GM21723 (cell line): ENCODE data around the gene SPDYE4.
"Not testable (repeated sequence)": the region's sequence is repeated elsewhere in the genome, so short reads cannot be mapped to it uniquely, and the experiment has no call there.

Source experiments
- ATAC-seq: cut with Tn5 transposase; IDR thresholded peaks from one replicate; pipeline ENCODE4 v1.9.1; 2021; ENCODE audit warnings: mild to moderate bottlenecking, moderate library complexity; ENCODE audit not compliant: unreplicated experiment

Gene SPDYE4, protein sequence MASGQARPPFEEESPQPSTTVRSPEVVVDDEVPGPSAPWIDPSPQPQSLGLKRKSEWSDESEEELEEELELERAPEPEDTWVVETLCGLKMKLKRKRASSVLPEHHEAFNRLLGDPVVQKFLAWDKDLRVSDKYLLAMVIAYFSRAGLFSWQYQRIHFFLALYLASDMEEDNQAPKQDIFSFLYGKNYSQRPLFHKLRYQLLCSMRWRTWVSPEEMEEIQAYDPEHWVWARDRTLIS

DNA sequence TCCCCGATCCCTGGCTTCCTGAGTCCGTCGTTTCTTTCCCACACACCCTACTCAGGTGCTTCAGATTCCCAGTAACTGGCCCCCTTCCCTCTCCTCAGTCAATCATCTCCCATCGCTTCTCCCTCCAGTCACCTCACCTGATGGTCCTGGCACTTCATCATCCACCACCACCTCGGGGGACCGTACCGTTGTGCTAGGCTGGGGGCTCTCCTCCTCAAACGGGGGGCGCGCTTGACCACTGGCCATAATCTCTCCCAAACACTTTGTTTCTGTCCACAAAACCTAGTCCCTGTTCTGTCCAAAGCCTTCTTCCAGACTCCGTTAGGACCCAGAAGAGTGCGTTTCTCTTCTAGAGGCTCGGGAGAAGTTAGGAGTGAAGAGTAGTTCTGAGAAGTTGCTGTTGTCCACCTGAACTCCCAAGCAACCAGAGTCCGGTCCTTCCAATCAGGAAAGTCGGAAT lies at the start of gene SPDYE4:
Gene SPDYE4 (minus strand): TSS at position 410 of the 460 bp plus-strand sequence. CDS start 164 bp downstream, at position 246.
- no peak for ATAC-seq

- peak; percentile 85 for ATAC-seq
Measured at GRCh38 chr17:8806926-8807550, 48.7 kb upstream of the SPDYE4 start.

DNA sequence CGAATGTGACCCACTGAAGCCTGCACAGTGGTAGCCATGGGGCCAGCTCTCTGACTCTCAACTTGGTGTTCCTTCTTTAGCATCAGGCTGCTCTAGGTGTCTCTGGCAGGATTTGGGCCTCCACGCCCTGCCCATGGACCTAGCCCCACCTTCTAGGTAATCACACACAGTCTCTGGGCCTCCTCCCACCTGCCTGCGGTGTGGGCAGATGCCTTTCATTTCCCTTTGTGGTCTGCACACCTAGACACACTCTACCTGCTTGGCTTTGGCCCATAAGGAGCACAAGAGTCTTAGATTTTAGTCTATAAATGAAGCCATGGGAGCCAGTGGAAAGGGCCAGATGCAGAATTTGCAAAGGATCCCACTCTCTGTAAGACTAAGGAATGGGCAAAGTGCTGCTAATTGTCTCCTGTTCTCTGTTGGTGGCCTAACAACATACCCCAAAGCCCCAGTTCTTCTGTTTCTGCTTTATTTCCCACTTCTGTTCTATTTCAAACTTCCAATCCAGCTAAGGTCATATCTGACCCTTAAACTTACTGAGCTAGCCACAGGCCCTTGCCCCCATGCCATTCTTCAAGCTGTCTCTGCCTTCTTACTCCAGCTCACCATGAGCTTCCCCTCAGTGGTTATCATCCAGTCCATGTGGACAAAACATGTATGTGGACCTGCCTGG lies 48.0 kb upstream of the SPDYE4 start:
- ATAC-seq, result no peak

GRCh38 chr17:8805396-8805795 lies 47.0 kb upstream of the SPDYE4 start:
- not testable (repeated sequence) for ATAC-seq

DNA sequence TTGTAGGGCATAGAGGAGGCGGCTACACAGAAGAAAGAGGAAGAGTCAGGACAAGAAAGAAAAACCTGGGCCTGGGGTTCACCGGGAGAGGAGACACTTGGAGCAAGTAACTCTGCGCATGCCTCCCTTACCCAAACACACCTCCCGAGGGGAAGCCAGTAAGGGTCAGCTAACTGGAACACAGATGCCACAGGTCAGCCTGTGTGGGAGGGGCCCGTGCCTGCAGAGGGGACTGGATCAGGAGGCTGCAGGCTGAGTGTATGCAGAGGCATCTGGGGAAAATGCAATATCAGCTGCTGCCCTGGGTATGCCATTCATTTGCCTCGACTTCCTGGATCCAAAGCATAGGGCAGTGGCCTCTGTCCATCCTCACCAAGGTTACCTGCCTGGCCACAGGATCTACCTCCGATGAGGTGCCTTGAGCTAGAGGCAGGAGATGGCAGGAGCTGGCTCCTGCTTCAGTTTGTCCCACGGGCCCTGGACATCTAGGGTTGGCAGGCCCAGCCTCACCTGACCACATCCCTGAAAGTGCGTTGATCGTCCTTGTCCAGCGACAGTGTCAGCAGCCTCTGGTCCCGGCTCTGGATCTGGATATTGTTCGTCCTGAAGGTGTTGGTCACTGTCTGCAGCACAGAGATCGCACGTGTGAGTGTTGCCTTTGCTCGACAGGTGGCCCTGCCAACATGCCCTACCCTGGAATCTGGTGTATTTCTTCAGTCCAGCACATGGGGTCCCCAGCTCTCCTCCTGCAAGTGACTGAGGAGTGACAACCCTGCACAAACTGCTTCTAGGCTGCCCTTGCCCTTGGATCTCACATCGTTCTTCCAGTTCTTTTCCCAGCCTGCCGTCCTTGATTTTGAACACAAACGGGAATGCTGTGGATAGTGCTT lies 45.4 kb upstream of the SPDYE4 start:
- no peak for ATAC-seq

DNA sequence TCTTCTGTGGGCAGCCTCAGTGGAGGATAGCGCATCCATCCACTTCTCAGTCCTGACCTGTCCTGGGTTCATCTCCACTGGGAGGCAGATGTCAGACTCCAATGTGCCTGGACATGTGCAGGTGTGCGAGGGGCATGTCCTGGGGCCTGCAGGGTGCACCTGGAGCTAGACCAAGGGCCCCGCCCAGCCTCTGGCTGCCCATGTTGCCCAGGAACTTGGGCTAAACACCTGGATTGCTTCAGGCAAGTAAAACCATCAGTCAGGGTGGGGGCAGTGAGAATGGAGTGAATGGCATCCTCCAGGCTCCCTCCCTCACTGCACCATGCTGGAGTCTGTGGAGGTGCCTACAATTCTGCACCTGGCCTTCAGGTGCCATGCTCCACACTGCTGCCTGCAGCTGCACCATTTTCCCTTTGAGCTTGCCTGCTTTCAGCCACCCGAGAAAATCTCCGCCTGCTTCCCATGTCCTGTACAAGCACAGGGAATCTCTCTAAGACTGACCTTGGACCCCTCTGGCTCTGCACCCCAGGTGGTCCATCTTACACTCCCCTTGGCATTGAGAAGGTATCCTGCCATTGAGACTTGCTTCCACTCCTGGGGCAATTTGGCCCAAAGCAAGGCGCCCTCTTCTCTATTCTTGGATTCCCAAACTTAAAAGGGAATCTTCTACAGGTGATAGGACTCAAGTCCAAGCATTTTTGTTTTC lies 42.9 kb upstream of the SPDYE4 start:
- ATAC-seq, result no peak

DNA sequence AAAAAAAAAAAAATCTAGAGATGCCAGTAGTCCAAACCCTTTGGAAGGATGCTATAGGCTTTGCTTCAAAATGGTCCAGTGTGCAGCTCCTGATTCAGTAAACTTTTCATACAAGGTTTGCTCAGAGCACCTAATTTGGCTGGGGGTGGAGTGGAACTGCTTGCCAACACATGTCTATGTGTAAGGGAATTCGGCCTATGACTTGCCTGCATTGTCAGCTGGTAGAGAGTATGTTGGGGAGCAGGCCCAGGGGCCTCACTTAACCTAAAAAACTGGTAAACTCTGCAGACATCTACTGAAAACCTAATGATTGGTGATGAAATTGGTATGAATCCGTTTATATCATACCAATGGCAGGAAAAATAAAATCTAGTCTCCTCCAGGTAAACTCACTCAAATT lies 42.3 kb upstream of the SPDYE4 start:
- ATAC-seq, result no peak

- no peak for ATAC-seq
Measured at GRCh38 chr17:8799570-8800212, 41.3 kb upstream of the SPDYE4 start.

DNA sequence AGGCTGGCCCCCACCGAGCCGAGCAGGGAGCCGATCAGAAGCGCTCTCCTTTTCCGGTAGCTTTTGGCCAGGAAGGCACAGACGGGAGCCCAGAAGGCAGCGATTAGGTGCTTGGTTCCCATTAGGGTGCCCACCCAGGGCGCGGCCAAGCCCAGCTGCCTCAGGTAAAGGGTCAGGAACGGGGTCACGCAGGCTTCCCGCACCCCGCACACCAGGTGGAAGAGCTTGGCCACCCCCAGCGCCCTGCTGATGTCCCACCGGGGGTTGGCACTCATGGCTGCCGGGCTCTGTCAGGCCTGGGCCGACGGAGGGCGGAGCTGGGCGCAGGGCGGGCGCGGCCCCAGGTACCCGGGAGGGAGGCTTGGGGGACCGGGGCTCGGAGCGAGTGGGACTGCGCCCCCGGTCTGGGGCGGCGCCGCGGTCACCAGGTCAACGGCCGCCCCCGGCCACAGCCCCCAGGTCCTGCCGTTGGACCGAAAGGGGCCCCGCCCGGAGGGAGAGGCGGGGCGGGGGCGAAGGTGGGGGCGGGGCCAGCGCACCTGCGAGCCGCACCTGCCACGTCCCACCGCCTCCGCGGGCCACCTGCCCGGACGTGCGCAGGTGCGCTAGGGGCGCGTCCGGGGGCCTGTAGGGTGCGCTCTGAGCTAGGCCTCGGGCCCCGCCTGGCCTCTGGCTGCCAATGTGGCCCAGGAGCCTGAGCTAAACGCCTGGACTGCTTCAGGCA lies 40.7 kb upstream of the SPDYE4 start, which contains the start of gene MFSD6L:
Gene MFSD6L (minus strand): TSS at position 520 of the 724 bp plus-strand sequence. CDS start 245 bp downstream, at position 275.
- ATAC-seq, result no peak

GRCh38 chr17:8798176-8798845 lies 40.0 kb upstream of the SPDYE4 start:
- no peak for ATAC-seq

GRCh38 chr17:8797621-8798175 lies 39.4 kb upstream of the SPDYE4 start:
- no peak for ATAC-seq

- no peak for ATAC-seq
Measured at GRCh38 chr17:8794636-8795035, 36.3 kb upstream of the SPDYE4 start.

DNA sequence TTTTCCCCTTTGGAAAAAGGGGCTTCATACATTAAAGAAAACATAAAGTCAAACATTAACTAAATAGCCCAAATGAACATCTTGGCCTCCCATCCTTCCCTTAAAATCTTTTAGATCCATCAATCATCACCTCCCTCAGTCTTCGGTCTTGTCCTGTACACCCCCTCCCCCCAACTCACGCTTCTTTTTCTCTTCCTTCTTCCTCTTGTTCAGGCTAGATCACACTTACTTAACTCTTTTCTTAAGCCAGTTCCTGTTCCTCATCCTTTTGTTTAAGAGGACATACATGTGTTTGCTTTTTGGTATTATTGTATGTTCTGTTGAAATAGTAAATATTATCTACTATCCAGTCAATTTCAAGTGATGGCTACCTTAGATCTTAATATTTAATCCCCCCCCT lies 35.3 kb upstream of the SPDYE4 start:
- ATAC-seq, result no peak

DNA sequence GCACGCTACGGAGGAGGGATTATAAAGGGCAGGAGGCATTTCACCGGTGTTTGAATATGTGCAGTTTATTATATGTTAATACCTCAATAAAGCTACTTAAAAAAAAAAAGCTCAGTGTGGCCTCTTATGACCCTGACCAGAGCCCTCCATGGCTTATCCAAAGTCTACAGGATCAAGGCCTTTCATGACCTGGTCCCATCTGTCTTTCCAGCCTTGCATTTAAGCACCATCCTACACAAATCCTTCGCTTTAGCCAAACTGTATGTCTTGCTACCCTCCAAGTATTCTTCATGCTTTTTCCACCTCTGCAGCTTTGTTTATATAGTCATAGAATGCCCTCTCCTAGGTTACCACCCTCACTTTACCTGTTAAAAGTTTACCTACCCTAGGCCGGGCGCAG lies 34.3 kb upstream of the SPDYE4 start:
- no peak for ATAC-seq

DNA sequence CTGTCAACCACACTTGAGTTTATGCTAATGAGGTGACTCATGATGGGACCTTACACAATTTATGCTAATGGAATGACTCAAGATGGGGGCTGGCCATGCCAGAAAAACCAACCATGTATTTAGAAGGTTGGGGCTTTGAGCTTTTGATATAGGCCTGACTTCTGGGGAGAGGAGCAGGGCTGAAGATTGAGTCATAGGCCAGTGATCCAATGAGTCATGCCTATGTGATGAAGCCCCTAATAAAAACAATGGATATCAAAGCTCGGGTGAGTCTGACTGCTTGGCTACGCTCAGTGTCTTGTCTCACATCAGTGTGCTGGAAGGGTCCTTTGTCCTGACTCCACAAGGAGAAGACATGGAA lies 33.5 kb upstream of the SPDYE4 start:
- no peak for ATAC-seq

DNA sequence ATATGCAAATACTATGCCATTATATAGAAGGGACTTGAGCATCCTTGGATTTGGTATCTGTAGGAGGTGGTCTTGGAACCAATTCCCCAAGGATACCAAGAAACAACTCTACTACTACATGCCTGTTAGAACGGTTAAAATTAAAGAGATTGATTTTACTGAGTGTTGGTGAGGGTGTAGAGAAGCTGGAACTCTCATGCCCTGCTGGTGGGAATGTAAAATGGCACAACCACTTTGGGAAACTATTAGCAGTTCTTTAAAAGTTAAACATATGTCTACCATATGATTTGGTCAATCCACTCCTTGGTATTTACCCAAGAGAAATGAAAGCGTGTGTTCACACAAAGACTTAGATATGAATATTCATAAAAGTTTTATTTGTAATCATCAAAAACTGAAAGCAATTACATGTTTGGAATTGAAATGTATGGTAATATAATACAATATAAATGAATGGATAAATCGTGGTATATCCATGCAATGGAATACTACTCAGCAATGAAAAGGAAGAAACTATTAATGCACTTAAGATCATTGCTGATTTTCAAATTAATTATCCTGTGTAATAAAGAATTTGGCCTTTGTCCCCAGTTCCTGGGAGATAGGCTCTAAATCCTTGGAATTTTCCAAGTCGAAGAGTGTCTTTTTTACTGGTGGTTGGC lies 33.0 kb upstream of the SPDYE4 start:
- ATAC-seq, result no peak

- ATAC-seq, result no peak
Measured at GRCh38 chr17:8789743-8790142, 31.4 kb upstream of the SPDYE4 start.

GRCh38 chr17:8788998-8789397 lies 30.7 kb upstream of the SPDYE4 start:
- ATAC-seq, result no peak
